AG04449 (cell line): ENCODE results near the gene IFRD1.
A peak's percentile ranks its signal among the peaks of the same experiment; 100 is the strongest.
"Not testable (repeated sequence)": the region's sequence is repeated elsewhere in the genome, so short reads cannot be mapped to it uniquely, and the experiment has no call there.

Experiments
- CTCF ChIA-PET: fragments of 350-600 bp; formaldehyde crosslinking; extraction: SDS; loops from one replicate; lab custom pipeline; 2021; ENCODE audit warnings: antibody characterized with exemption; lab: Yijun Ruan, JAX
- POLR2A ChIA-PET: fragments of 400-600, 350-600 bp; formaldehyde crosslinking; extraction: SDS; loops from one replicate; lab custom pipeline; 2020; ENCODE audit warnings: antibody characterized with exemption, inconsistent platforms; lab: Yijun Ruan, JAX
- DNase-seq: peaks from one replicate; pipeline ENCODE4 v3.0.0-alpha.2; 2010; ENCODE audit warnings: low read depth, low spot score
- H3K4me3 ChIP-seq: 2 replicates; pipeline ENCODE4 v1.5.1; 2011; ENCODE audit warnings: low read depth, mild to moderate bottlenecking, control low read depth, low read length
- TF ChIP-seq, protein P1 (sequence below): IDR thresholded peaks from one replicate; pipeline ENCODE4 v1.5.1; 2011; ENCODE audit warnings: mild to moderate bottlenecking, moderate library complexity, low read length, control low read depth, inconsistent platforms; ENCODE audit not compliant: insufficient read depth; ENCODE audit errors: missing control alignments

IFRD1 gene

DNA sequence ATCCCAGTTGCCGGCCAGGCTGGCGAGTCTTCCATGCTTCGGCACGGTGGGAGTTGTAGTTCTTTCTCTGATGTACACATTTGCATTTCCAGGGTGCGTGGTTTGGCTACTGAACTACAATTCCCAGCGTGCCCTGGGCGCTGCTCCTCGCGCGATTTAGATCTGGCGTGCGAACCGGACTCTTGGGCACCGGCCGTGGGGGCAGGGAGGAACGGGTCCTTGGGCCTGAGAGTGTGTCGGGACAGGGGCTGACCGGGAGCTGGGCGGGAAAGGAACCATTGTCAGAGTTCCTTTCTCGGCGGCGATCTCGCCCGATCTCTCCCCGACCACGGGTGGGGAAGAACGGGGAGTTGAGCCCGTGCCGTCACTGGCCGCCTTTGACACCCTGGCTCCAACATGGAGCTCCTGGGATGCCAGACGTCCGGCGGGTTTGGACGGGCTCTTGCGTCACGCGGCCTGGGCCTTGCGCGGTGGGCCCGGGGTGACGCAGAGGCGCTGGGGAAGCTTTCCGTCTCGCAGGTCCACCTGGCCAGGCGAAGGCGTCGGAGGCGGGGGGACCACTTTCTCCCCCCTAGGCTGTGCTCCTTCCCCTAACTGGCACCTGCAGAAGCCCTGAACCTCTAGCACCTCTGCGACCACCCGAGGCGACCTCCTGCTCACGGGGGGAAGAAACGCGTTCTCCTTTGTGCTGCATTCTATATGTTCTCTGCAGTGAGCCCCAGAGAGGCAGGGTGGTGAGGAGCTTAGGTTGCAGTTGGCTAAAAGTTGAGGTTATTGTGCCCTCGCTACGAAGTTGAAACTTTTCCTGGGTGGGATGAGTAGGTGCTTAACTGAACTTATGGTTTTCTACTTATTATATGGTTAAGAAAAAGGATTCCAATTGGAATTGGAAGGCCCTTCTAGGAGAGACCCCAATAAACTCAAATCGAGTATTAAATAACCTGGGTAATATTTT is 824 bp downstream of the IFRD1 start:
- peak overlapping the region; percentile 98 for H3K4me3 ChIP-seq
- ChIA-PET POLR2A (interaction anchor here (0.8 to 2.3 kb wide), 25 partner anchors 8 to 707 kb away, joined by 3 to 27 read pairs (median 6); partner anchors contain the start of genes DOCK4 and ZNF277), CTCF (interaction anchor here (0.9 to 2.4 kb wide), 10 partner anchors 9 to 709 kb away, joined by 3 to 9 read pairs (median 4); partner anchors contain the start of gene LSMEM1)
- TF ChIP-seq, protein P1, sequence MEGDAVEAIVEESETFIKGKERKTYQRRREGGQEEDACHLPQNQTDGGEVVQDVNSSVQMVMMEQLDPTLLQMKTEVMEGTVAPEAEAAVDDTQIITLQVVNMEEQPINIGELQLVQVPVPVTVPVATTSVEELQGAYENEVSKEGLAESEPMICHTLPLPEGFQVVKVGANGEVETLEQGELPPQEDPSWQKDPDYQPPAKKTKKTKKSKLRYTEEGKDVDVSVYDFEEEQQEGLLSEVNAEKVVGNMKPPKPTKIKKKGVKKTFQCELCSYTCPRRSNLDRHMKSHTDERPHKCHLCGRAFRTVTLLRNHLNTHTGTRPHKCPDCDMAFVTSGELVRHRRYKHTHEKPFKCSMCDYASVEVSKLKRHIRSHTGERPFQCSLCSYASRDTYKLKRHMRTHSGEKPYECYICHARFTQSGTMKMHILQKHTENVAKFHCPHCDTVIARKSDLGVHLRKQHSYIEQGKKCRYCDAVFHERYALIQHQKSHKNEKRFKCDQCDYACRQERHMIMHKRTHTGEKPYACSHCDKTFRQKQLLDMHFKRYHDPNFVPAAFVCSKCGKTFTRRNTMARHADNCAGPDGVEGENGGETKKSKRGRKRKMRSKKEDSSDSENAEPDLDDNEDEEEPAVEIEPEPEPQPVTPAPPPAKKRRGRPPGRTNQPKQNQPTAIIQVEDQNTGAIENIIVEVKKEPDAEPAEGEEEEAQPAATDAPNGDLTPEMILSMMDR, result no peak
- DNase-seq, result peak; percentile 80

DNA sequence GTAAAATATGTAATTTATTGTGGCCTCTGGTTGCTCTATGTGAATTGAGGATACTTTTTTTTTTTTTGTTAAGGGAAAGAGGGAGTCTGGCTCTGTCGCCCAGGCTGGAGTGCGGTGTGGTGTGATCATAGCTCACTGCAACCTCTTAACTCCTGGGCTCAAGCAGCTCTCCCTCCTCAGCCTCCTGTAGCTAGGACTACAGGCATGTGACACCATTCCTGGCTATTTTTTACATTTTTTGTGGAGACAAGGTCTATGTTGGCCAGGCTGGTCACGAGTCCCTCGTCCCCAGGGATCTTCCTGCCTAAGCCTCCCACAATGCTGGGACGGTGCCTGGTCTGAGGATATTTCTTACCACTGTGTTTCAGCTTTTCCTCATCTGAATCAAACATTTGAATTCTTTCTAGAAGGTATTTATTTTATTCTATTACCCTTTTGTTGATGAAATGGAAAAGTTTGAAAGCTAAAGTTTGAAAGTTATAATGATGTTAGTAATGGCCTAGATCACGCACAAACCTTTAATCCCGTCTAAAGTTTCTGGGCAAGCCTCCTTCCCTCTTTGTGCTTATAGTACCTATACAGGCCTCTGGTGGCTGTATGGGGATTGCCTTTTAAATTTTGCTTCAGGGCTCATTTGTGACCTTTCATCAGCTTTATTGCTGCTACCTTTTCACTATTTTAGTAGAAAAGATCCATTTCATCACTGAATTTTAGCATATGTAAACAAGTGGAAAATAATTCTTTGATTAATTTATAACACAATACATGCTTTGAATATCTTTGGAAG is 2.0 kb downstream of the IFRD1 start:
- ChIA-PET CTCF (interaction anchor here (1.1 to 2.4 kb wide), 8 partner anchors 12 to 711 kb away, joined by 3 to 9 read pairs (median 6); partner anchors contain the start of gene LSMEM1), POLR2A (interaction anchor here (0.6 to 2.3 kb wide), 4 partner anchors 7 to 544 kb away, joined by 3 to 27 read pairs (median 4); no protein-coding TSS in a partner anchor)
- peak overlapping the region; percentile 98 for H3K4me3 ChIP-seq
- TF ChIP-seq, protein P1, result peak; percentile 14
- no peak for DNase-seq

DNA sequence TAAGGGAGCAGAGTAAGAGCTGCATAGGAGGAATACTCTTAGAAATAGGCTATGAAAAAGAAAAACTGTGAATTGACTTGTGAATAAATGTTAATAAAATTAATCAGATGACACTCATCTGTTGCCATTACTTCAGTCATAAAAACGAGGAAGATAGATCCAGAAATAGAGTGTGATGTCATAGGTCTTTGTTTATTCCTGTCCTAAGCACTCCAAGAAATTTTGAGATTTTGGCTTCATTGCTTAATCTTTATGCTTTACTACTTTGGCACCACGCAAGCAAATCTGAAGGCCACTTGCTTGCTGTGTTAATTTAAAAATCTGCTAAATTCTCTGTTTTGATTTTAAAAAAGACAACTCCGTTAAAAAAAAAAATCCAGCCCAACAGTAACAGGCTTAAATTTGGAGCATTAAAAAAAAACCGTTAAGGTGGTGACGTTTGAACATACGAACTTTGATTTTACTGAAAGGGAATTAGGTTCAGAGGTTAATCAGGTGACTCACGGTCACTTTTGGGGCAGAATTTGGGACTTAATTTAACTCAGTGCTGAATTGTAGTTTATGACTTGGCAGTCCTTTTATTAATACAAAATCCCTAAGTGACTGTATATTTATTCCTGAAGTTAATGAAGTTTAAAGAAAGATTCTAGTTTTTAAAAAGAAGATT is 3.4 kb downstream of the IFRD1 start:
- TF ChIP-seq, protein P1, result no peak
- DNase-seq, result no peak
- H3K4me3 ChIP-seq, result no peak overlapping the region
- POLR2A ChIA-PET, result no interaction called here
- CTCF ChIA-PET, result interaction anchor here (1.6 to 1.7 kb wide), 2 partner anchors 11 to 712 kb away, joined by 6 read pairs; no protein-coding TSS in a partner anchor

DNA sequence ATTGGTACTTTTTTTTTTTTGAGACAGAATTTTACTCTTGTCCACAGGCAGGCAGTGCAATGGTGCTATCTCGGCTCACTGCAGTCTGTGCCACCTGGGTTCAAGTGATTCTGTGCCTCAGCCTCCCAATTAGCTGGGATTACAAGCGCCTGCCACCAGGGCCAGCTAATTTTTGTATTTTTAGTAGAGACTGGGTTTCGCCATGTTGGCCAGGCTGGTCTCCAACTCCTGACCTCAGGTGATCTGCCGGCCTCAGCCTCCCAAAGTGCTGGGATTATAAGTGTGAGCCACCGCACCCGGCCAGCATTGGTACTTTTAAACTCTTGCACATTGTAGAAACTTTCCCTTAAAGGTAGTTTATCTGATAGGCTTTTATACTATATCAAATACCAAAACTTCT is 3.9 kb downstream of the IFRD1 start:
- DNase-seq, POLR2A ChIA-PET, CTCF ChIA-PET, H3K4me3 ChIP-seq: not testable (repeated sequence)

DNA sequence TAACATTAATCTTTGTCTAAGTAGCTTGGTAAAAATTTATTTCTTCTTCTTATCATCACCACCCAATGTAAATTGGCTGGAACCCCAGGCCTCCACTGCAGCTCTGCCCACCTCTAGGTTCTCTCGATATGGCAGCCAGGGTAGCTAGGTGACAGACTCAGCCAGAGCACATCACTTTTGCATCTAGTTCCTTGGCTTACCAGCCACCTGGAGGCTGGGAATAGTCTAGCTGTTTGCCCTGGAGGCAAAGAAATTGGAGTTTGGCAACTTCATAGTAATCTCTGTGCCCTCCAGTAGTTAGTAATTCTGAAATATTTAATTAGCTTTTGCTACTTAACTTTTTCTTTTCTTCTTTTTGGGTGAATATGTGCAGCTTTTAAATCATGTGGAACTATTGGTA is 9.4 kb downstream of the IFRD1 start:
- H3K4me3 ChIP-seq, result no peak overlapping the region
- DNase-seq, result no peak
- CTCF ChIA-PET, result interaction anchor here (1.5 to 4.7 kb wide), 4 partner anchors 9 to 37 kb away, joined by 4 to 19 read pairs (median 8); partner anchors contain the start of gene LSMEM1
- POLR2A ChIA-PET, result interaction anchor here (2.4 kb wide), 1 partner anchor 9 kb away, joined by 27 read pairs; the partner anchor contains the start of gene IFRD1
- TF ChIP-seq, protein P1, result no peak

DNA sequence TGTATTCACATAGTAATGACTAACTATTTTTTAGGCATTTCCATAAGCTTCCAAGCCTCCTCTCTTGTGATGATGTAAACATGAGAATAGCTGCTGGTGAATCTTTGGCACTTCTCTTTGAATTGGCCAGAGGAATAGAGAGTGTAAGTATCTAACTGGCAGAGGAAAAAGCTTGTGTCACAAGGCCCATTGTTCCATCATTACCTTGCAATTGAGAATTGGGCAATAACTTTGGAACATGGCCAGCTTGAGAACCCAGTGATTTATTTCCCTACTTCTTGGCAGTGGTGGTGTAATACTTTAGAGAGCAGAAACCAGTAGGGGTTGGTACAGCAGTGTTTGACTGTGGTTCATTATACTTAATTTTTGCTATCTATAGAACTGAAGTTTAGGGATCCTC is 12.0 kb downstream of the IFRD1 start:
- ChIA-PET POLR2A (interaction anchor here (1.3 to 1.9 kb wide), 2 partner anchors 10 to 12 kb away, joined by 6 to 10 read pairs; partner anchors contain the start of gene IFRD1), CTCF (interaction anchor here (1.0 to 4.7 kb wide), 3 partner anchors 11 to 34 kb away, joined by 3 to 19 read pairs (median 4); partner anchors contain the start of gene LSMEM1)
- H3K4me3 ChIP-seq, result no peak overlapping the region
- no peak for DNase-seq
- TF ChIP-seq, protein P1, result no peak
